CD14-positive monocyte (primary cell): ENCODE results near the gene CPNE2. TPM values are rescaled to one million over a fixed set of nuclear protein-coding genes. Genes with fewer than 3 reads are reported as not detected.
A peak's percentile ranks its signal among the peaks of the same experiment; 100 is the strongest.

Experiments used
- DNase-seq, 3 donors: peaks; one replicate each; pipeline ENCODE4 v3.0.0-alpha.2; 2011 to 2022
- H2AFZ ChIP-seq: 2 replicates; pipeline ENCODE4 v1.6.0; 2012; ENCODE audit warnings: mild to moderate bottlenecking, low read depth, low read length, inconsistent platforms; ENCODE audit not compliant: insufficient read depth, poor library complexity, severe bottlenecking
- H3K27ac ChIP-seq, 2 donors: 1 replicate in 1 of 2; 2 replicates in 1 of 2; pipeline ENCODE4 v1.5.1; 2012 to 2013; ENCODE audit warnings: low read length in 2 of 2, control low read depth in 1 of 2, inconsistent platforms in 1 of 2, low read depth in 1 of 2, mild to moderate bottlenecking in 1 of 2
- H3K27me3 ChIP-seq, 2 donors: one replicate each; pipeline versions ENCODE4 v1.6.0 to v1.6.1; 2011 to 2013; ENCODE audit warnings: low read length in 2 of 2; ENCODE audit not compliant: control insufficient read depth in 2 of 2, insufficient read depth in 2 of 2
- H3K36me3 ChIP-seq, 2 donors: replicated peaks in 1 of 2; 1 replicate in 1 of 2; 2 replicates in 1 of 2; pipeline versions ENCODE4 v1.5.1 to v1.6.1; 2012 to 2013; ENCODE audit warnings: low read length in 2 of 2, control low read depth in 1 of 2, inconsistent platforms in 1 of 2, mild to moderate bottlenecking in 1 of 2; ENCODE audit not compliant: insufficient read depth in 2 of 2, control insufficient read depth in 1 of 2
- H3K4me1 ChIP-seq, 2 donors: 1 replicate in 1 of 2; 2 replicates in 1 of 2; pipeline versions ENCODE4 v1.5.1 to v1.6.1; 2012 to 2013; ENCODE audit warnings: low read length in 2 of 2, control low read depth in 1 of 2, inconsistent platforms in 1 of 2, mild to moderate bottlenecking in 1 of 2, moderate library complexity in 1 of 2; ENCODE audit not compliant: insufficient read depth in 2 of 2, control insufficient read depth in 1 of 2
- H3K4me2 ChIP-seq: replicated peaks from 2 replicates; pipeline ENCODE3; 2012; ENCODE audit warnings: low read length, moderate library complexity, mild to moderate bottlenecking; ENCODE audit not compliant: poor library complexity, severe bottlenecking; ENCODE audit errors: extremely low read depth
- H3K4me3 ChIP-seq, 3 experiments: fragments of 200-600 bp in 1 of 3; sonication (generic) in 1 of 3; replicated peaks in 1 of 3; 1 replicate in 2 of 3; 2 replicates in 1 of 3; pipeline ENCODE4 v1.5.1; 2011 to 2013; ENCODE audit warnings: low read length in 3 of 3, mild to moderate bottlenecking in 3 of 3, control low read depth in 2 of 3, low read depth in 2 of 3, inconsistent platforms in 1 of 3, moderate library complexity in 1 of 3
- H3K79me2 ChIP-seq: 2 replicates; pipeline ENCODE4 v1.6.0; 2012; ENCODE audit warnings: mild to moderate bottlenecking, control low read depth, inconsistent platforms, low read length, moderate library complexity; ENCODE audit not compliant: insufficient read depth
- H3K9ac ChIP-seq: 2 replicates; pipeline ENCODE4 v1.6.0; 2017; ENCODE audit warnings: low read length, mild to moderate bottlenecking; ENCODE audit not compliant: insufficient read depth, poor library complexity, severe bottlenecking
- H3K9me3 ChIP-seq, 2 donors: replicated peaks in 1 of 2; 1 replicate in 1 of 2; 2 replicates in 1 of 2; pipeline versions ENCODE4 v1.5.1 to v1.6.1; 2012 to 2013; ENCODE audit warnings: low read length in 2 of 2, control low read depth in 1 of 2; ENCODE audit not compliant: control insufficient read depth in 1 of 2, insufficient read depth in 1 of 2
- H4K20me1 ChIP-seq: 2 replicates; pipeline ENCODE4 v1.6.0; 2012; ENCODE audit warnings: mild to moderate bottlenecking, low read length, control low read depth, moderate library complexity; ENCODE audit not compliant: insufficient read depth
- H3K27ac Mint-ChIP-seq, 7 donors: one replicate each; pipeline ENCODE4 v1.8.0; 2020; ENCODE audit warnings: mild to moderate bottlenecking in 7 of 7, mixed read lengths in 7 of 7, moderate library complexity in 6 of 7, inconsistent platforms in 2 of 7
- H3K27me3 Mint-ChIP-seq, 3 donors: one replicate each; pipeline ENCODE4 v1.8.0; 2021 to 2022; ENCODE audit warnings: low read depth in 3 of 3, mild to moderate bottlenecking in 3 of 3, mixed read lengths in 3 of 3, moderate library complexity in 3 of 3, inconsistent platforms in 1 of 3
- H3K36me3 Mint-ChIP-seq, 2 donors: one replicate each; pipeline ENCODE4 v1.8.0; 2020; ENCODE audit warnings: mixed read lengths in 2 of 2, inconsistent platforms in 1 of 2, mild to moderate bottlenecking in 1 of 2
- H3K4me1 Mint-ChIP-seq: one replicate; pipeline ENCODE4 v1.8.0; 2020; ENCODE audit warnings: mild to moderate bottlenecking, mixed read lengths
- H3K4me3 Mint-ChIP-seq, 2 donors: one replicate each; pipeline ENCODE4 v1.8.0; 2020; ENCODE audit warnings: mild to moderate bottlenecking in 2 of 2, mixed read lengths in 2 of 2, moderate library complexity in 1 of 2
- H3K9me3 Mint-ChIP-seq, 7 donors: one replicate each; pipeline ENCODE4 v1.8.0; 2020 to 2022; ENCODE audit warnings: mixed read lengths in 7 of 7, mild to moderate bottlenecking in 6 of 7, moderate library complexity in 6 of 7, inconsistent platforms in 2 of 7
- CTCF ChIP-seq: fragments of 200-600 bp; IDR thresholded peaks from one replicate; pipeline ENCODE4 v1.8.0; 2022; ENCODE audit warnings: antibody characterized with exemption, mild to moderate bottlenecking
- WGBS: methylation state at CpG from one replicate; pipeline ENCODE4 v1.1.5; 2013; ENCODE audit warnings: missing lambda C conversion rate; ENCODE audit not compliant: insufficient coverage; 5-methylcytosine and 5-hydroxymethylcytosine counted together
- intact Hi-C, 2 donors: fragments of 100-400 bp; cut with micrococcal nuclease; formaldehyde crosslinking; loops; one replicate each; pipeline versions ENCODE4 v1.15.0 to v1.15.1; 2023
- polyA plus RNA-seq, 3 donors: library from polyadenylated mRNA; depleted of rRNA in 1 of 3; unstranded in 2 of 3; stranded (reverse) in 1 of 3; fragments of 300-500 nt in 2 of 3; fragments of >200 nt in 1 of 3; fragmentation: Illumina TruSeq in 2 of 3; gene quantifications; 1 replicate in 2 of 3; 2 replicates in 1 of 3; pipeline ENCODE4 v1.2.3, GENCODE V29; 2012 to 2021

CPNE2 gene
- polyA plus RNA-seq, 3 donors = 18.3 to 68.8 (median 23.9) TPM

GRCh38 chr16:57127836-57128235 is 35.5 kb downstream of the CPNE2 start:
- no peak for TF ChIP-seq CTCF
- Histone ChIP-seq H3K27me3 (no peaks in the 10 kb centered on the region), H4K20me1 (no peaks in the 10 kb centered on the region), H3K79me2 (no peaks in the 10 kb centered on the region), H3K36me3 (peaks cover 60 to 86% of the 10 kb centered on the region in 2 donors), H2AFZ (no peak overlapping the region), H3K4me2 (no peak overlapping the region), H3K9me3 (no peaks in the 10 kb centered on the region), H3K4me1 (peaks cover 5 to 6% of the 10 kb centered on the region in 2 donors), H3K9ac (no peak overlapping the region), H3K4me3 (no peak overlapping the region), H3K27ac (no peak overlapping the region)
- no peaks in the 10 kb centered on the region for H3K27me3 Mint-ChIP-seq
- H3K9me3 Mint-ChIP-seq = peaks cover 0 to 2% (median 0%) of the 10 kb centered on the region in 7 donors
- peaks cover 15% of the 10 kb centered on the region for H3K4me1 Mint-ChIP-seq
- peaks cover 65 to 78% of the 10 kb centered on the region in 2 donors for H3K36me3 Mint-ChIP-seq
- H3K4me3 Mint-ChIP-seq = no peak overlapping the region
- intact Hi-C loops = no loop called here
- DNase-seq = no peak
- H3K27ac Mint-ChIP-seq = peak overlapping the region in 3 of 7 donors; percentile 13 to 47 (median 39)
- WGBS = 100% methylated on average over 3 of the region's 7 CpGs

GRCh38 chr16:57128771-57129389 is 36.5 kb downstream of the CPNE2 start:
- no peak overlapping the region for H2AFZ ChIP-seq
- Mint-ChIP-seq H3K27ac (peak overlapping the region in 2 of 7 donors; percentile 33 to 76), H3K27me3 (no peaks in the 10 kb centered on the region), H3K4me1 (peaks cover 5% of the 10 kb centered on the region), H3K36me3 (peaks cover 60 to 69% of the 10 kb centered on the region in 2 donors), H3K4me3 (peak overlapping the region in 1 of 2 donors; percentile 50), H3K9me3 (peaks cover 0 to 2% (median 0%) of the 10 kb centered on the region in 7 donors)
- no peak overlapping the region for H3K4me3 ChIP-seq
- no peak overlapping the region for H3K4me2 ChIP-seq
- no peaks in the 10 kb centered on the region for H4K20me1 ChIP-seq
- TF ChIP-seq CTCF = no peak
- intact Hi-C loops = no loop called here
- H3K79me2 ChIP-seq = no peaks in the 10 kb centered on the region
- H3K27me3 ChIP-seq = no peaks in the 10 kb centered on the region
- no peak for DNase-seq
- H3K9ac ChIP-seq = no peak overlapping the region
- H3K27ac ChIP-seq = no peak overlapping the region
- H3K36me3 ChIP-seq = peaks cover 57 to 84% of the 10 kb centered on the region in 2 donors
- H3K9me3 ChIP-seq = no peaks in the 10 kb centered on the region
- 60% methylated on average over 10 of the region's 11 CpGs for WGBS
- H3K4me1 ChIP-seq = no peaks in the 10 kb centered on the region
